Adrenal gland (tissue), 5 donors: ENCODE results near the gene CLIP4.

Experiments used
- CTCF ChIP-seq, 6 experiments: fragments of 450-650 bp in 4 of 6; fragments of 200-600 bp in 2 of 6; sonication (generic) in 1 of 6; IDR thresholded peaks; 1 replicate in 5 of 6; 2 replicates in 1 of 6; pipeline versions ENCODE4 v1.5.1 to v1.8.0; 2016 to 2021; ENCODE audit warnings: antibody characterized with exemption in 6 of 6, mild to moderate bottlenecking in 2 of 6, moderate library complexity in 1 of 6
- POLR2A ChIP-seq, 2 donors: fragments of 450-650 bp; IDR thresholded peaks; one replicate each; pipeline ENCODE4 v1.6.1; 2017; ENCODE audit warnings: antibody characterized with exemption in 2 of 2, mild to moderate bottlenecking in 2 of 2, moderate library complexity in 1 of 2
- donor health status: DM: no; HTN: no; CAD: no.

- no peak for TF ChIP-seq POLR2A (IDR thresholded peaks at IDR 0.05)
- TF ChIP-seq CTCF (IDR thresholded peaks at IDR 0.05) = no peak
Observed at GRCh38 chr2:29201979-29202378, 86.8 kb downstream of the CLIP4 start.
